ENCODE data around the gene P2RX2. TPM values are rescaled to one million over a fixed set of nuclear protein-coding genes. Genes with fewer than 3 reads are reported as not detected.

The P2RX2 gene
- total RNA-seq, 1 donor from 2014 or later: 0.19 TPM

- no peak overlapping the region for H3K4me3 Mint-ChIP-seq (ENCODE audit: low read depth)
- no peaks in the 10 kb centered on the region for H3K9me3 Mint-ChIP-seq (ENCODE audit: low read depth)
These were observed 14.8 kb downstream of the P2RX2 start for GRCh38 chr12:132633398-132633797.

GRCh38 chr12:132633901-132634300 is 15.3 kb downstream of the P2RX2 start:
- H3K4me1 Mint-ChIP-seq (ENCODE audit: low read depth): peaks cover 4% of the 10 kb centered on the region
- no peaks in the 10 kb centered on the region for H3K9me3 Mint-ChIP-seq (ENCODE audit: low read depth)
- TF ChIP-seq CTCF (IDR thresholded peaks at IDR 0.05; ENCODE audit: unreplicated experiment): no peak
- H3K4me3 Mint-ChIP-seq (ENCODE audit: low read depth): no peak overlapping the region
- H3K36me3 Mint-ChIP-seq (ENCODE audit: insufficient read depth): peaks cover 55% of the 10 kb centered on the region
- DNase-seq (ENCODE audit: low spot score, unreplicated experiment): no peak
- no peaks in the 10 kb centered on the region for H3K27me3 Mint-ChIP-seq
- H3K27ac Mint-ChIP-seq: no peak overlapping the region

More at GRCh38 chr12:132633398-132633797, 14.8 kb downstream of the P2RX2 start:
- Mint-ChIP-seq H3K4me1 (ENCODE audit: low read depth) (peaks cover 4% of the 10 kb centered on the region), H3K27ac (no peak overlapping the region), H3K36me3 (ENCODE audit: insufficient read depth) (peaks cover 55% of the 10 kb centered on the region), H3K27me3 (no peaks in the 10 kb centered on the region)
- TF ChIP-seq CTCF (IDR thresholded peaks at IDR 0.05; ENCODE audit: unreplicated experiment): no peak
- DNase-seq (ENCODE audit: low spot score, unreplicated experiment): no peak

- Mint-ChIP-seq H3K36me3 (ENCODE audit: insufficient read depth) (peaks cover 53% of the 10 kb centered on the region), H3K4me3 (ENCODE audit: low read depth) (no peak overlapping the region), H3K9me3 (ENCODE audit: low read depth) (no peaks in the 10 kb centered on the region), H3K4me1 (ENCODE audit: low read depth) (peaks cover 4% of the 10 kb centered on the region), H3K27me3 (no peaks in the 10 kb centered on the region), H3K27ac (peak overlapping the region; percentile 46)
- DNase-seq (ENCODE audit: low spot score, unreplicated experiment): no peak
- TF ChIP-seq CTCF (IDR thresholded peaks at IDR 0.05; ENCODE audit: unreplicated experiment): no peak
These were observed 15.9 kb downstream of the P2RX2 start for GRCh38 chr12:132634411-132634990.

GRCh38 chr12:132635076-132635955 is 16.7 kb downstream of the P2RX2 start:
- peaks cover 49% of the 10 kb centered on the region for H3K36me3 Mint-ChIP-seq (ENCODE audit: insufficient read depth)

More at GRCh38 chr12:132635076-132635955, 16.7 kb downstream of the P2RX2 start:
- peaks cover 4% of the 10 kb centered on the region for H3K4me1 Mint-ChIP-seq (ENCODE audit: low read depth)
- no peak overlapping the region for H3K27ac Mint-ChIP-seq
- no peaks in the 10 kb centered on the region for H3K9me3 Mint-ChIP-seq (ENCODE audit: low read depth)
- DNase-seq (ENCODE audit: low spot score, unreplicated experiment): no peak
- H3K4me3 Mint-ChIP-seq (ENCODE audit: low read depth): no peak overlapping the region
- no peaks in the 10 kb centered on the region for H3K27me3 Mint-ChIP-seq
- TF ChIP-seq CTCF (IDR thresholded peaks at IDR 0.05; ENCODE audit: unreplicated experiment): no peak
